ENCODE data around the gene TDRD12.
"Not testable (repeated sequence)": the region's sequence is repeated elsewhere in the genome, so short reads cannot be mapped to it uniquely, and the experiment has no call there.

TDRD12 gene

GRCh38 chr19:32866564-32867265 is 147.1 kb downstream of the TDRD12 start:
- no peak overlapping the region for H3K27ac ChIP-seq
- H3K27me3 ChIP-seq, result no peaks in the 10 kb centered on the region
- no peak for TF ChIP-seq CTCF (IDR thresholded peaks at IDR 0.05)
- H3K9me3 ChIP-seq, result no peaks in the 10 kb centered on the region
- H3K4me1 ChIP-seq (ENCODE audit: control insufficient read depth in 1 of 2, insufficient read depth in 1 of 2, low read depth in 1 of 2, low read length in 1 of 2), result no peaks in the 10 kb centered on the region
- no peak overlapping the region for H3K4me3 ChIP-seq (ENCODE audit: low read depth in 1 of 2, low read length in 1 of 2)
- H3K36me3 ChIP-seq, result no peaks in the 10 kb centered on the region

GRCh38 chr19:32867436-32867835 is 147.9 kb downstream of the TDRD12 start:
- not testable (repeated sequence) for H3K4me1 ChIP-seq (ENCODE audit: control insufficient read depth in 1 of 2, insufficient read depth in 1 of 2, low read depth in 1 of 2, low read length in 1 of 2); H3K9me3 ChIP-seq; H3K27ac ChIP-seq; H3K36me3 ChIP-seq; H3K4me3 ChIP-seq (ENCODE audit: low read depth in 1 of 2, low read length in 1 of 2); H3K27me3 ChIP-seq

- H3K9me3 ChIP-seq, result no peaks in the 10 kb centered on the region
- no peak for TF ChIP-seq CTCF (IDR thresholded peaks at IDR 0.05)
- H3K4me1 ChIP-seq (ENCODE audit: control insufficient read depth in 1 of 2, insufficient read depth in 1 of 2, low read depth in 1 of 2, low read length in 1 of 2), result no peaks in the 10 kb centered on the region
- H3K36me3 ChIP-seq, result no peaks in the 10 kb centered on the region
- no peak overlapping the region for H3K27ac ChIP-seq
- H3K4me3 ChIP-seq (ENCODE audit: low read depth in 1 of 2, low read length in 1 of 2), result no peak overlapping the region
- H3K27me3 ChIP-seq, result no peaks in the 10 kb centered on the region
These were observed 148.8 kb downstream of the TDRD12 start for GRCh38 chr19:32868206-32868950.

- Histone ChIP-seq H3K4me3 (ENCODE audit: low read depth in 1 of 2, low read length in 1 of 2) (no peak within 1 kb of the TSS), H3K27me3 (no peaks in the 10 kb centered on the region), H3K27ac (no peak within 1 kb of the TSS), H3K36me3 (no peaks in the 10 kb centered on the region), H3K9me3 (no peaks in the 10 kb centered on the region), H3K4me1 (ENCODE audit: control insufficient read depth in 1 of 2, insufficient read depth in 1 of 2, low read depth in 1 of 2, low read length in 1 of 2) (no peaks in the 10 kb centered on the region)
- TF ChIP-seq CTCF (IDR thresholded peaks at IDR 0.05), result no peak
These were observed 149.9 kb downstream of the TDRD12 start, which contains the start of gene SLC7A9 for GRCh38 chr19:32869369-32869965. SLC7A9 (minus strand) TSS chr19:32869767; CDS start chr19:32868534, 1,233 bp downstream.

- H3K36me3 ChIP-seq, result no peaks in the 10 kb centered on the region
- H3K9me3 ChIP-seq, result no peaks in the 10 kb centered on the region
- H3K27me3 ChIP-seq, result no peaks in the 10 kb centered on the region
- H3K27ac ChIP-seq, result no peak overlapping the region
- TF ChIP-seq CTCF (IDR thresholded peaks at IDR 0.05), result no peak
- H3K4me3 ChIP-seq (ENCODE audit: low read depth in 1 of 2, low read length in 1 of 2), result no peak overlapping the region
- no peaks in the 10 kb centered on the region for H3K4me1 ChIP-seq (ENCODE audit: control insufficient read depth in 1 of 2, insufficient read depth in 1 of 2, low read depth in 1 of 2, low read length in 1 of 2)
These were observed 150.5 kb downstream of the TDRD12 start for GRCh38 chr19:32869966-32870573.
